K562 (cell line): ENCODE results near the gene CACNG1. TPM values are rescaled to one million over a fixed set of nuclear protein-coding genes. Genes with fewer than 3 reads are reported as not detected.
"Not testable (repeated sequence)": the region's sequence is repeated elsewhere in the genome, so short reads cannot be mapped to it uniquely, and the experiment has no call there.

ENCODE experiments used
- ATAC-seq: fragments of 200-7000 bp; cut with Tn5 transposase; 3 replicates; pipeline ENCODE4 v1.9.1; 2020; ENCODE audit warnings: moderate library complexity
- BruUV-seq: library from RNA; stranded (reverse); fragments of 400-500 nt; replicated peaks from 2 replicates; lab custom pipeline; 2021; lab: Mats Ljungman, UMichigan
- CTCF ChIA-PET: fragments of 300-600 bp; formaldehyde crosslinking; extraction: SDS; loops from one replicate; lab custom pipeline; 2021; ENCODE audit warnings: low intra/inter-chr PET ratio; lab: Yijun Ruan, JAX
- POLR2A ChIA-PET: fragments of 300-600, 350-650 bp; sonication (Branson Sonifier 250); formaldehyde crosslinking; extraction: SDS; loops from one replicate; lab custom pipeline; 2021; ENCODE audit warnings: antibody characterized with exemption, inconsistent platforms; lab: Yijun Ruan, JAX
- DNase-seq, 4 experiments: peaks; one replicate each; pipeline versions ENCODE4 v3.0.0 to v3.0.0-alpha.2; 2011 to 2018; ENCODE audit warnings: low spot score in 3 of 4, mixed read lengths in 3 of 4; ENCODE audit errors: extremely low read depth in 1 of 4
- FAIRE-seq: peaks from 2 replicates; lab custom pipeline; 2011; peaks lifted over from hg19 to GRCh38; lab: Jason Lieb, UNC
- H2AFZ ChIP-seq: 2 replicates; pipeline ENCODE4 v1.6.0; 2011; ENCODE audit warnings: low read depth, low read length, control low read depth, inconsistent platforms
- H3K27ac ChIP-seq: fragments of 200-600 bp; 3 replicates; pipeline ENCODE4 v1.8.0; 2011; ENCODE audit warnings: low read depth, mild to moderate bottlenecking, control low read depth, inconsistent platforms, low read length, moderate library complexity, mixed read lengths; ENCODE audit errors: extremely low read depth
- H3K27me3 ChIP-seq, 2 experiments: fragments of 300-600 bp in 1 of 2; 2 replicates in 1 of 2; 3 replicates in 1 of 2; pipeline versions ENCODE4 v1.6.0 to v1.8.0; 2011; ENCODE audit warnings: inconsistent platforms in 2 of 2, low read length in 2 of 2, mild to moderate bottlenecking in 1 of 2, mixed read lengths in 1 of 2, moderate library complexity in 1 of 2; ENCODE audit not compliant: control insufficient read depth in 2 of 2, insufficient read depth in 2 of 2
- H3K36me3 ChIP-seq: fragments of 300-600 bp; 3 replicates; pipeline ENCODE4 v1.8.0; 2011; ENCODE audit warnings: mild to moderate bottlenecking, low read length, inconsistent platforms; ENCODE audit not compliant: control insufficient read depth, insufficient read depth
- H3K4me1 ChIP-seq, 2 experiments: fragments of 200-600 bp in 1 of 2; replicated peaks in 1 of 2; 2 replicates in 1 of 2; 3 replicates in 1 of 2; pipeline versions ENCODE4 v1.5.1 to v1.8.0; 2011; ENCODE audit warnings: inconsistent platforms in 2 of 2, low read length in 2 of 2, mild to moderate bottlenecking in 1 of 2, mixed read lengths in 1 of 2, moderate library complexity in 1 of 2; ENCODE audit not compliant: control insufficient read depth in 2 of 2, insufficient read depth in 2 of 2
- H3K4me2 ChIP-seq: 2 replicates; pipeline ENCODE4 v1.6.1; 2011; ENCODE audit warnings: low read length, control low read depth, inconsistent platforms, mixed read lengths; ENCODE audit not compliant: insufficient read depth
- H3K4me3 ChIP-seq: fragments of 200-600 bp; sonication (generic), shearing (Covaris generic); 2 replicates; pipeline ENCODE4 v1.5.1; 2016; ENCODE audit warnings: control low read depth, inconsistent platforms
- H3K79me2 ChIP-seq: fragments of 200-600 bp; 3 replicates; pipeline ENCODE4 v1.8.0; 2011; ENCODE audit warnings: low read length, inconsistent platforms; ENCODE audit not compliant: control insufficient read depth, insufficient read depth
- H3K9ac ChIP-seq, 2 experiments: 2 replicates each; pipeline versions ENCODE4 v1.6.0 to v1.6.1; 2011; ENCODE audit warnings: low read depth in 2 of 2, low read length in 2 of 2, control low read depth in 1 of 2, inconsistent platforms in 1 of 2, mild to moderate bottlenecking in 1 of 2, mixed read lengths in 1 of 2; ENCODE audit not compliant: insufficient read depth in 1 of 2
- H3K9me1 ChIP-seq: one replicate; pipeline ENCODE4 v1.6.0; 2011; ENCODE audit warnings: inconsistent platforms, mild to moderate bottlenecking, low read length, moderate library complexity; ENCODE audit not compliant: control insufficient read depth, insufficient read depth
- H3K9me3 ChIP-seq: replicated peaks from 2 replicates; pipeline ENCODE4 v1.5.1; 2011; ENCODE audit warnings: low read depth, low read length, inconsistent platforms; ENCODE audit not compliant: control insufficient read depth, insufficient read depth
- H4K20me1 ChIP-seq: replicated peaks from 2 replicates; pipeline ENCODE4 v1.6.1; 2011; ENCODE audit warnings: low read length, inconsistent platforms, mixed read lengths; ENCODE audit not compliant: control insufficient read depth, insufficient read depth
- ARID1B ChIP-seq: fragments of 450-650 bp; IDR thresholded peaks from 2 replicates; pipeline ENCODE4 v1.6.1; 2016; ENCODE audit warnings: antibody characterized with exemption, mild to moderate bottlenecking, inconsistent platforms
- CBFA2T3 ChIP-seq: fragments of 450-650 bp; IDR thresholded peaks from 2 replicates; pipeline ENCODE4 v1.6.1; 2017
- DPF2 ChIP-seq: fragments of 450-650 bp; IDR thresholded peaks from 2 replicates; pipeline ENCODE4 v1.6.1; 2016
- NFE2 ChIP-seq: IDR thresholded peaks from 2 replicates; pipeline ENCODE4 v1.6.1; 2014; ENCODE audit warnings: antibody characterized with exemption, low read depth
- TRIM24 ChIP-seq, 2 experiments: fragments of 450-650 bp; IDR thresholded peaks; 2 replicates each; pipeline ENCODE4 v1.6.1; 2016
- WGBS: fragments of 100-300 bp; shearing (Covaris generic); methylation state at CpG from one replicate; pipeline ENCODE4 v1.1.6; 2016; ENCODE audit warnings: low coverage, mixed read lengths; ENCODE audit not compliant: insufficient coverage; ENCODE audit errors: missing lambda C conversion rate; 5-methylcytosine and 5-hydroxymethylcytosine counted together
- in situ Hi-C: fragments of 300-500 bp; cut with MboI; formaldehyde crosslinking; loops from 4 replicates; pipeline ENCODE4 v1.15.0; 2018; ENCODE audit warnings: inconsistent platforms, mixed read lengths
- intact Hi-C: fragments of 100-400 bp; cut with micrococcal nuclease; formaldehyde crosslinking; loops from 2 replicates; pipeline ENCODE4 v1.14.2; 2022
- polyA plus RNA-seq, 8 experiments: library from polyadenylated mRNA; depleted of rRNA in 4 of 8; stranded (reverse) in 5 of 8; unstranded in 3 of 8; fragments of >200 nt; fragmentation: Nextera tagmentation in 2 of 8; fragmentation: Illumina TruSeq in 1 of 8; extraction: Ambion mirVana in 2 of 8; extraction: Trizol in 1 of 8; gene quantifications; 2 replicates each; pipeline versions ENCODE4 v1.2.1 to v1.2.3, GENCODE V29; 2011 to 2014; ENCODE audit warnings: inconsistent platforms in 1 of 8, missing spikeins in 1 of 8
- total RNA-seq, 7 experiments: library from RNA; depleted of rRNA in 6 of 7; stranded (reverse); fragments of >200 nt in 6 of 7; fragmentation: Illumina TruSeq in 2 of 7; extraction: Trizol in 2 of 7; gene quantifications; 2 replicates each; pipeline versions ENCODE4 v1.2.1 to v1.2.3, GENCODE V29; 2011 to 2021; ENCODE audit warnings: low replicate concordance in 1 of 7
- TF ChIP-seq, protein P1 (sequence below): fragments of 200-800 bp; sonication (Bioruptor generic); IDR thresholded peaks from 2 replicates; pipeline ENCODE4 v1.6.1; 2017; ENCODE audit warnings: missing genetic modification characterization, missing compliant biosample characterization

Gene CACNG1
- total and polyA plus RNA-seq, 9 of the 15 experiments (the other 6 are each of a cell fraction or from before 2014, with no cell fraction given) = not detected

DNA sequence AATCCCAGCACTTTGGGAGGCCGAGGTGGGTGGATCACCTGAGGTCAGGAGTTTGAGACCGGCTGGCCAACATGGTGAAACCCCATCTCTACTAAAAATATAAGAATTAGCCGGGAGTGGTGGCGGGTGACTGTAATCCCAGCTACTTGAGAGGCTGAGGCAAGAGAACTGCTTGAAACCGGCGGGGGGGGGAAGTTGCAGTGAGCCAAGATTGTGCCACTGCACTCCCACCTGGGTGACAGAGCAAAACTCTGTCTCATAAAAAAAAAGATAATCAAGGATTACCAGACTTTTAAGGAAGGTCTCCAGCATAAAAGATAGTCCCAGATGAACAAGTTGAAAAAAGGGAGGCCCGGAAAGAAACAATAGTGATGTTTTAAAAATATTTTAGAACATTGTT lies 48.4 kb downstream of the CACNG1 start:
- 0 out of 4 replicates have a peak, but pooled peaks of 1 of the 2 experiments have one; percentile 34 for TF ChIP-seq TRIM24 (IDR thresholded peaks at IDR 0.05)
- peak; percentile 53; the same call in 1 of the 2 replicates for TF ChIP-seq CBFA2T3
- TF ChIP-seq NFE2 = peak; percentile 60
- TF ChIP-seq, protein P1, sequence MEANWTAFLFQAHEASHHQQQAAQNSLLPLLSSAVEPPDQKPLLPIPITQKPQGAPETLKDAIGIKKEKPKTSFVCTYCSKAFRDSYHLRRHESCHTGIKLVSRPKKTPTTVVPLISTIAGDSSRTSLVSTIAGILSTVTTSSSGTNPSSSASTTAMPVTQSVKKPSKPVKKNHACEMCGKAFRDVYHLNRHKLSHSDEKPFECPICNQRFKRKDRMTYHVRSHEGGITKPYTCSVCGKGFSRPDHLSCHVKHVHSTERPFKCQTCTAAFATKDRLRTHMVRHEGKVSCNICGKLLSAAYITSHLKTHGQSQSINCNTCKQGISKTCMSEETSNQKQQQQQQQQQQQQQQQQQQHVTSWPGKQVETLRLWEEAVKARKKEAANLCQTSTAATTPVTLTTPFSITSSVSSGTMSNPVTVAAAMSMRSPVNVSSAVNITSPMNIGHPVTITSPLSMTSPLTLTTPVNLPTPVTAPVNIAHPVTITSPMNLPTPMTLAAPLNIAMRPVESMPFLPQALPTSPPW (CRISPR knock-in tag) = peak; percentile 18; the same call in 1 of the 2 replicates
- TF ChIP-seq ARID1B = 0 out of 2 replicates have a peak, but pooled peaks have one; percentile 14
- TF ChIP-seq DPF2 = 0 out of 2 replicates have a peak, but pooled peaks have one; percentile 41
- H3K9me1 ChIP-seq, in situ Hi-C loops, H4K20me1 ChIP-seq, H3K27ac ChIP-seq, H3K9me3 ChIP-seq, H3K79me2 ChIP-seq, H3K36me3 ChIP-seq, H3K9ac ChIP-seq, CTCF ChIA-PET, BruUV-seq, H2AFZ ChIP-seq, H3K4me3 ChIP-seq, H3K4me2 ChIP-seq, FAIRE-seq, H3K27me3 ChIP-seq, H3K4me1 ChIP-seq, intact Hi-C loops: not testable (repeated sequence)
- peak; percentile 55; the same call in 2 of the 3 replicates for ATAC-seq
- 51% methylated on average over 7 of the region's 7 CpGs for WGBS
- peak in 1 of 4 experiments; percentile 15 for DNase-seq
- POLR2A ChIA-PET = interaction anchor here (0.9 to 1.4 kb wide), 2 partner anchors 11 to 14 kb away, joined by 3 to 4 read pairs; no protein-coding TSS in a partner anchor
